Gastrocnemius medialis (tissue), 4 donors: ENCODE results near the gene FHOD3.

Experiments used
- CTCF ChIP-seq, 5 experiments: fragments of 450-650 bp in 3 of 5; fragments of 200-600 bp in 2 of 5; sonication (generic) in 2 of 5; IDR thresholded peaks in 4 of 5; conservative IDR thresholded peaks in 1 of 5; 1 replicate in 4 of 5; 2 replicates in 1 of 5; pipeline ENCODE4 v1.5.1; 2016 to 2019; ENCODE audit warnings: antibody characterized with exemption in 5 of 5, mild to moderate bottlenecking in 3 of 5, moderate library complexity in 3 of 5
- POLR2A ChIP-seq, 2 donors: fragments of 450-650 bp; IDR thresholded peaks; one replicate each; pipeline ENCODE4 v1.6.1; 2017; ENCODE audit warnings: antibody characterized with exemption in 2 of 2, mild to moderate bottlenecking in 2 of 2, moderate library complexity in 2 of 2

DNA sequence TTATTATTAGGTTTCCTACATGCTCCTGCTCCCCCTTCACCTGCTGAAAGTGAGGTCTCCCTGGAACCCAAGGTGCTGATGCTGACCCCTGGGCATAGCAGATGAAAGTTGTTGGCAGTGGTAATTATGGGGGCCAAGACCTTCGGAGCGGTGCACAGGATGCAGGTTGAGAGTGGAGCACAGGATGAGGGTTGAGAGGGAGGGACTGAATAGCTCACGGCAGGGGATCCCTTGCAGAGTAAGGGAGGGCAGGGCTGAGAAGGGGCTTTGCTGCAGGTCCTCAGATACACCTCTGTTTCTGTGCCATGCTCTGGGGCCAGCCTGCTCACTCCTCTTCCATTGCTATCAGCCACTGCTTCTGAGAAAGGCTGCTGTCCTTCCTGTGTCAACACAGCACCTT is 163.3 kb downstream of the FHOD3 start:
- TF ChIP-seq CTCF (IDR thresholded peaks at IDR 0.05 in 4 of 5, conservative IDR thresholded peaks at IDR 0.05 in 1 of 5): no peak
- TF ChIP-seq POLR2A (IDR thresholded peaks at IDR 0.05): no peak
